LNCAP (cell line): Measurements from ENCODE around the gene PCAT7.

Experiments used
- TF ChIP-seq, protein P1 (sequence below): fragments of 450-650 bp; IDR thresholded peaks from 2 replicates; pipeline ENCODE4 v1.5.1; 2017; ENCODE audit warnings: mild to moderate bottlenecking

The PCAT7 gene

DNA sequence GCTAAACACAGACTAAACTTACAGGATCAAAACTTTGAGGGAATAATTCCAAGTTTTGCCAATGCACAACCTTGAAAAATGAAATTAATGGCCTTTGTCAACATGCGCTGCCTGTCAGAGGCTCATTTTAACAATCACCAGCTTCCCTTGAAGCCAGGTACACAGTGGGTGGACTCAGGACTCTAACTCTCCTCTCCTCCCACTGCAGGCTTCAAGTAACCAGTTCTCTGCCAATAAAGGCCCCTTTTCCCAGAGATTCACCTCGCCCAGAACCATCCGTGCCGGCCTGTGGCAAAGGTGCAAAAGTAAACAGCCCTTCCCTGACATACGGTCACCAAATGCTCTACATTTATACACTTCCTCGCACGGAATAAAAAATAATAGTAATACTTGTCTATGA lies 57.2 kb downstream of the PCAT7 start:
- TF ChIP-seq, protein P1, sequence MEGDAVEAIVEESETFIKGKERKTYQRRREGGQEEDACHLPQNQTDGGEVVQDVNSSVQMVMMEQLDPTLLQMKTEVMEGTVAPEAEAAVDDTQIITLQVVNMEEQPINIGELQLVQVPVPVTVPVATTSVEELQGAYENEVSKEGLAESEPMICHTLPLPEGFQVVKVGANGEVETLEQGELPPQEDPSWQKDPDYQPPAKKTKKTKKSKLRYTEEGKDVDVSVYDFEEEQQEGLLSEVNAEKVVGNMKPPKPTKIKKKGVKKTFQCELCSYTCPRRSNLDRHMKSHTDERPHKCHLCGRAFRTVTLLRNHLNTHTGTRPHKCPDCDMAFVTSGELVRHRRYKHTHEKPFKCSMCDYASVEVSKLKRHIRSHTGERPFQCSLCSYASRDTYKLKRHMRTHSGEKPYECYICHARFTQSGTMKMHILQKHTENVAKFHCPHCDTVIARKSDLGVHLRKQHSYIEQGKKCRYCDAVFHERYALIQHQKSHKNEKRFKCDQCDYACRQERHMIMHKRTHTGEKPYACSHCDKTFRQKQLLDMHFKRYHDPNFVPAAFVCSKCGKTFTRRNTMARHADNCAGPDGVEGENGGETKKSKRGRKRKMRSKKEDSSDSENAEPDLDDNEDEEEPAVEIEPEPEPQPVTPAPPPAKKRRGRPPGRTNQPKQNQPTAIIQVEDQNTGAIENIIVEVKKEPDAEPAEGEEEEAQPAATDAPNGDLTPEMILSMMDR = no peak

DNA sequence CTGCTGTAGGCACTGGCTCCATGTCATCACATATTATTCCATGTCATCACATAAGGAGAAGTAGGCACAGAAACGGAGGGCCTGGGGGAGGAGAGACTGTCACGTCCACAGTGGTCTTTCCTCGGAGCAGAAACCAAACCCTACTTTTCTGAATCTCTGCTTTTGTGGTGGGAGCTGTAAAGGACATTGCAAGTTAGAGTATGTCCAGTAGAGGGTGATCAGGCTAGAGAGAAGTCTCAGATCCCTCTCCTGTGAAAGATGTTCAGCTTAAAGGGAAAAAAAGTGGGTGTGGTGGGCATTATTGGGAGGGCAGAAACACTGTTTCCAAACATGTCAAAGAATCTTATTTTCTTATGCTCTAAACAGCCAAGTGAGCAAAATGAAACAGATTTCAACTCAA lies 58.1 kb downstream of the PCAT7 start:
- TF ChIP-seq, protein P1 = no peak

DNA sequence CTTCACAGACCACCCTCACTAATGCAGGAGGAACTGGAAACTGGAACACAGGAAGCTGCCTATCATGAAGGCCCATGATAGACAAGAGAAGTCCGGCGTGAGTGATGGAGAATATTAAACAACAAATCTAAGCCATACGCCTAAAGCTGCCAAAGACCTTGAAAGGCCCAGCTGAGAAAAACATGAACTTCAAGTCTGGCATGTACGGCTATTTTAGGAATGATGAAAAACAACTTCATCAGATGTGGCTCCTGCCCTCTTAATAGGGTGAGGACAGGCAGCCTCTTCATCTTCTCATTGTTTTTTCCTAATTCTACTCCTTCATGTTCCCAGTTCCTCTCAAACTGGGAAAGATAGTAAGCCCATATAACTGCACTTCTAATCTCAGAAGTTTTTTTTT lies 64.1 kb downstream of the PCAT7 start:
- TF ChIP-seq, protein P1 = no peak
